OCI-LY7 (cell line): ENCODE results near the gene DIP2C. TPM values are rescaled to one million over a fixed set of nuclear protein-coding genes. Genes with fewer than 3 reads are reported as not detected.

Experiments
- BruUV-seq: library from RNA; stranded (reverse); fragments of 400-500 nt; replicated peaks from 2 replicates; lab custom pipeline; 2021; lab: Mats Ljungman, UMichigan
- CTCF ChIA-PET: fragments of 300-600 bp; sonication (Branson Sonifier 250); formaldehyde crosslinking; loops from one replicate; lab custom pipeline; 2022; ENCODE audit warnings: antibody characterized with exemption; ENCODE audit not compliant: unreplicated experiment; lab: Charles Lee
- POLR2A ChIA-PET: fragments of 300-600 bp; sonication (Branson Sonifier 250); formaldehyde crosslinking; loops from one replicate; lab custom pipeline; 2022; ENCODE audit warnings: antibody characterized with exemption; lab: Charles Lee
- DNase-seq: peaks from one replicate; pipeline ENCODE4 v3.0.0-alpha.2; 2015; ENCODE audit warnings: low spot score
- H2AFZ ChIP-seq: fragments of 200-600 bp; sonication (generic), shearing (Covaris generic); 2 replicates; pipeline ENCODE4 v1.6.1; 2014; ENCODE audit warnings: mild to moderate bottlenecking, antibody characterized with exemption, low read length, moderate library complexity
- H3K27ac ChIP-seq: fragments of 200-600 bp; sonication (generic); 2 replicates; pipeline ENCODE4 v1.5.1; 2014; ENCODE audit warnings: mixed run types, low read depth, mild to moderate bottlenecking, moderate library complexity, low read length, inconsistent platforms; ENCODE audit not compliant: poor library complexity, severe bottlenecking
- H3K36me3 ChIP-seq: fragments of 200-600 bp; sonication (generic); 2 replicates; pipeline ENCODE4 v1.6.1; 2014; ENCODE audit warnings: mild to moderate bottlenecking, antibody characterized with exemption, low read length, moderate library complexity, mixed read lengths; ENCODE audit not compliant: insufficient read depth
- H3K4me1 ChIP-seq: fragments of 200-600 bp; sonication (generic); 2 replicates; pipeline ENCODE4 v1.5.1; 2014; ENCODE audit warnings: mild to moderate bottlenecking, low read length; ENCODE audit not compliant: insufficient read depth, poor library complexity, severe bottlenecking
- H3K4me2 ChIP-seq: fragments of 200-600 bp; sonication (generic); 2 replicates; pipeline ENCODE4 v1.6.1; 2014; ENCODE audit warnings: mild to moderate bottlenecking, low read length
- H3K4me3 ChIP-seq: fragments of 200-600 bp; sonication (generic); 2 replicates; pipeline ENCODE4 v1.5.1; 2014; ENCODE audit warnings: mild to moderate bottlenecking, low read depth, low read length; ENCODE audit not compliant: poor library complexity, severe bottlenecking
- H3K79me2 ChIP-seq: fragments of 200-600 bp; sonication (generic); 2 replicates; pipeline ENCODE4 v1.6.1; 2016; ENCODE audit warnings: low read depth, mild to moderate bottlenecking, low read length, moderate library complexity, mixed read lengths; ENCODE audit not compliant: insufficient read depth
- H3K9me2 ChIP-seq: fragments of 200-600 bp; sonication (generic); 2 replicates; pipeline ENCODE4 v1.6.1; 2016; ENCODE audit warnings: mild to moderate bottlenecking, low read length, mixed read lengths; ENCODE audit not compliant: insufficient read depth
- H3K9me3 ChIP-seq: fragments of 200-600 bp; sonication (generic); 2 replicates; pipeline ENCODE4 v1.6.1; 2014; ENCODE audit warnings: mild to moderate bottlenecking, mixed run types, low read length, mixed read lengths
- H4K20me1 ChIP-seq: fragments of 200-600 bp; sonication (generic); 2 replicates; pipeline ENCODE4 v1.6.1; 2014; ENCODE audit warnings: mild to moderate bottlenecking, antibody characterized with exemption, low read length, moderate library complexity, mixed read lengths; ENCODE audit not compliant: insufficient read depth
- EZH2phosphoT487 ChIP-seq: fragments of 200-600 bp; sonication (generic); IDR thresholded peaks from 2 replicates; pipeline ENCODE4 v1.6.1; 2018; ENCODE audit warnings: low read depth, borderline replicate concordance, mild to moderate bottlenecking, mixed run types, antibody characterized with exemption, low read length, moderate library complexity, mixed read lengths
- intact Hi-C: fragments of 100-400 bp; cut with micrococcal nuclease; formaldehyde crosslinking; loops from one replicate; pipeline ENCODE4 v1.10.0; 2022; ENCODE audit not compliant: unreplicated experiment
- total RNA-seq, 2 experiments: library from RNA; depleted of rRNA in 1 of 2; stranded (reverse); fragments of >200 nt in 1 of 2; shearing (Covaris generic) in 1 of 2; gene quantifications; 2 replicates each; pipeline ENCODE4 v1.2.3, GENCODE V29; 2014 to 2022
- TF ChIP-seq, protein P1 (sequence below): fragments of 200-600 bp; sonication (generic); conservative IDR thresholded peaks from 2 replicates; pipeline ENCODE4 v1.5.1; 2014; ENCODE audit warnings: mild to moderate bottlenecking, antibody characterized with exemption, low read length, moderate library complexity, mixed read lengths

DIP2C gene
- total RNA-seq, 2 experiments from 2014 or later: 10.9 to 29.5 TPM

DNA sequence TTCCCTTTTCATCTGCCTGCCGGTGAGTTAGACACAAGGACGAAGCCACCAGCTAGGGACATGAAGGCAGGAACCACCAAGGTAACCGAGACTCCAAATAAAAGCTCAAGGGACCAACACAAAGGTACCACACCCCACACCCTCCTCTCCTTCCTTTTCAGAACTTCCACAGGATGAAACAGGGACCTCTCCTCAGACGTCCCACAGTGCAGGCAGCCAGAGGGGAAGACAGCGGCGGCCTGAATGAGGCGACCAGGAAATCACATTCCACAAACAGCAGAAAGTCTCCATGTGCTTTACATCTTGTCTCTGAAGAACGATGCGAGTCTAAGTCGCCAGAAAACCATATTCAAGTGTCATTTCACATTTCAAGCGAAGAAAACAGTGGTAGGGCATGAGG is 97.8 kb downstream of the DIP2C start:
- H3K9me3 ChIP-seq: no peaks in the 10 kb centered on the region
- DNase-seq: no peak
- no peaks in the 10 kb centered on the region for H3K9me2 ChIP-seq
- H3K79me2 ChIP-seq: no peaks in the 10 kb centered on the region
- H3K27ac ChIP-seq: no peak overlapping the region
- intact Hi-C loops: no loop called here
- H2AFZ ChIP-seq: no peak overlapping the region
- BruUV-seq: no TSS peak
- no peak overlapping the region for H3K4me3 ChIP-seq
- POLR2A ChIA-PET: no interaction called here
- TF ChIP-seq, protein P1, sequence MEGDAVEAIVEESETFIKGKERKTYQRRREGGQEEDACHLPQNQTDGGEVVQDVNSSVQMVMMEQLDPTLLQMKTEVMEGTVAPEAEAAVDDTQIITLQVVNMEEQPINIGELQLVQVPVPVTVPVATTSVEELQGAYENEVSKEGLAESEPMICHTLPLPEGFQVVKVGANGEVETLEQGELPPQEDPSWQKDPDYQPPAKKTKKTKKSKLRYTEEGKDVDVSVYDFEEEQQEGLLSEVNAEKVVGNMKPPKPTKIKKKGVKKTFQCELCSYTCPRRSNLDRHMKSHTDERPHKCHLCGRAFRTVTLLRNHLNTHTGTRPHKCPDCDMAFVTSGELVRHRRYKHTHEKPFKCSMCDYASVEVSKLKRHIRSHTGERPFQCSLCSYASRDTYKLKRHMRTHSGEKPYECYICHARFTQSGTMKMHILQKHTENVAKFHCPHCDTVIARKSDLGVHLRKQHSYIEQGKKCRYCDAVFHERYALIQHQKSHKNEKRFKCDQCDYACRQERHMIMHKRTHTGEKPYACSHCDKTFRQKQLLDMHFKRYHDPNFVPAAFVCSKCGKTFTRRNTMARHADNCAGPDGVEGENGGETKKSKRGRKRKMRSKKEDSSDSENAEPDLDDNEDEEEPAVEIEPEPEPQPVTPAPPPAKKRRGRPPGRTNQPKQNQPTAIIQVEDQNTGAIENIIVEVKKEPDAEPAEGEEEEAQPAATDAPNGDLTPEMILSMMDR: no peak
- no peak for TF ChIP-seq EZH2phosphoT487
- no peaks in the 10 kb centered on the region for H3K4me1 ChIP-seq
- no peaks in the 10 kb centered on the region for H4K20me1 ChIP-seq
- H3K36me3 ChIP-seq: no peaks in the 10 kb centered on the region
- H3K4me2 ChIP-seq: no peak overlapping the region
- CTCF ChIA-PET: no interaction called here

DNA sequence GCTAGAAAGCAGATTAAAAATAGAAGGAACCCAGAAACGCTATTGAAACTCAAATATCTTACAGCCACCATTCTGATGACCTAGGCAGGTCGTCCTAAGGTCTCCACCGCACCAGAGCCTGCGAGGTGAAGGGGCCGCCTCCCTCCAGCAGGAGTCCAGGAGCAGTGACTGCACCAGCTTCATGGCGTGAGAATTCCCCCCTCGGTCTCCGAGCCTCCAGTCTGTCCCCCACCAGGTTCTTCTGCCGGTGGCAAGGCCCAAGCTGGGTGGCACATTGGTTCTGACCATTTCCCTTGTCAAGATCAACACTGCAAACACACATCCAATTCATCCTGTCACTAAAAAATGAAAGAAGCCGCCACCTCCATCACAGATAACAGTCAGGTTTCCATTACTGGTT is 98.7 kb downstream of the DIP2C start:
- Histone ChIP-seq H4K20me1 (no peaks in the 10 kb centered on the region), H3K27ac (no peak overlapping the region), H3K9me2 (no peaks in the 10 kb centered on the region), H3K4me1 (no peaks in the 10 kb centered on the region), H3K4me2 (no peak overlapping the region), H3K4me3 (no peak overlapping the region), H3K79me2 (no peaks in the 10 kb centered on the region), H3K36me3 (no peaks in the 10 kb centered on the region), H3K9me3 (no peaks in the 10 kb centered on the region), H2AFZ (no peak overlapping the region)
- intact Hi-C loops: no loop called here
- no TSS peak for BruUV-seq
- no peak for DNase-seq
- TF ChIP-seq, protein P1: no peak
- no peak for TF ChIP-seq EZH2phosphoT487
- POLR2A ChIA-PET: no interaction called here
- CTCF ChIA-PET: no interaction called here

DNA sequence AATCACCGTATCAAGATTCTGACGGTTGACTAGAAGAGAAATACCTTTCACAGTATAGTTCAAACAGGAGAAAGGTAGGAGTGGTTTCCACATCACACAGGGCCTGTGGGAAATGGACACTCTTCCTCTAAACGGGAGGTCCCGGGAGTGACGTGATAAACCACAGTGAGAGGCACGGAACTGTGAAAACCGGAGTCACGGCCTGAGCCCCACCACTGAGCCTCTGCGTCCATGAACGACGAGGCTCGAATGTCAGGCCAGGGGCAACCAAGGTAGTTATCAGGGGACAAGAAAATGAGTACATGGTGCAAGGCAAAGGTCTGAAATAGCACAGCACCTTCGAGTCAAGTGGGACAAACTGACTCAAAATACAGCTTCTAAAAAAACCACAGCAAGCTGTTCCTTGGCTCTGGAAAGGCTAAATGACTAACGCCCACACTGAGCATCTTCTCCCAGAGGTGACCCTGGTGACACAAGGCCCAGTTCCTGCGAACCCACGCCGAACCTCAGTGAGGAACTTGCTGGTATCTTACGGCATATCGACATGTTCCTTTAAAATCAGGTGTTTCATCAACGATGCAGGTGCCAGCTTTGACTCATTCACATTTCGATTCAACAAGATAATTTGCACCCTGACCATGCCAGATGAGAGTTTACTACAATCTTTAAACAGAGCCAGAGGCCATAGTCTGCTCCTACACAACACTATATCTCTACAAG is 99.3 kb downstream of the DIP2C start:
- H3K4me2 ChIP-seq: no peak overlapping the region; the same call in 1 of the 2 replicates
- H2AFZ ChIP-seq: no peak overlapping the region
- POLR2A ChIA-PET: no interaction called here
- intact Hi-C loops: no loop called here
- DNase-seq: no peak
- no peaks in the 10 kb centered on the region for H3K9me3 ChIP-seq
- H3K4me3 ChIP-seq: no peak overlapping the region
- no peaks in the 10 kb centered on the region for H4K20me1 ChIP-seq
- CTCF ChIA-PET: no interaction called here
- no peaks in the 10 kb centered on the region for H3K9me2 ChIP-seq
- no peak for TF ChIP-seq EZH2phosphoT487
- TF ChIP-seq, protein P1: no peak
- no peaks in the 10 kb centered on the region for H3K36me3 ChIP-seq
- no peak overlapping the region for H3K27ac ChIP-seq
- H3K4me1 ChIP-seq: no peaks in the 10 kb centered on the region
- no TSS peak for BruUV-seq
- no peaks in the 10 kb centered on the region for H3K79me2 ChIP-seq
